Measurements from ENCODE around the gene PPP3CA.

- TF ChIP-seq POLR2A (IDR thresholded peaks at IDR 0.05): no peak
- TF ChIP-seq, protein P1, sequence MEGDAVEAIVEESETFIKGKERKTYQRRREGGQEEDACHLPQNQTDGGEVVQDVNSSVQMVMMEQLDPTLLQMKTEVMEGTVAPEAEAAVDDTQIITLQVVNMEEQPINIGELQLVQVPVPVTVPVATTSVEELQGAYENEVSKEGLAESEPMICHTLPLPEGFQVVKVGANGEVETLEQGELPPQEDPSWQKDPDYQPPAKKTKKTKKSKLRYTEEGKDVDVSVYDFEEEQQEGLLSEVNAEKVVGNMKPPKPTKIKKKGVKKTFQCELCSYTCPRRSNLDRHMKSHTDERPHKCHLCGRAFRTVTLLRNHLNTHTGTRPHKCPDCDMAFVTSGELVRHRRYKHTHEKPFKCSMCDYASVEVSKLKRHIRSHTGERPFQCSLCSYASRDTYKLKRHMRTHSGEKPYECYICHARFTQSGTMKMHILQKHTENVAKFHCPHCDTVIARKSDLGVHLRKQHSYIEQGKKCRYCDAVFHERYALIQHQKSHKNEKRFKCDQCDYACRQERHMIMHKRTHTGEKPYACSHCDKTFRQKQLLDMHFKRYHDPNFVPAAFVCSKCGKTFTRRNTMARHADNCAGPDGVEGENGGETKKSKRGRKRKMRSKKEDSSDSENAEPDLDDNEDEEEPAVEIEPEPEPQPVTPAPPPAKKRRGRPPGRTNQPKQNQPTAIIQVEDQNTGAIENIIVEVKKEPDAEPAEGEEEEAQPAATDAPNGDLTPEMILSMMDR (IDR thresholded peaks at IDR 0.05): no peak
Observed at GRCh38 chr4:101064541-101065180, 282.7 kb downstream of the PPP3CA start.
